Measurements from ENCODE around the gene C16orf82. TPM values are rescaled to one million over a fixed set of nuclear protein-coding genes. Genes with fewer than 3 reads are reported as not detected.

C16orf82 gene
- total RNA-seq, 3 donors from 2014 or later (not counting 1 experiment from before 2014, with no cell fraction given) = not detected

DNA sequence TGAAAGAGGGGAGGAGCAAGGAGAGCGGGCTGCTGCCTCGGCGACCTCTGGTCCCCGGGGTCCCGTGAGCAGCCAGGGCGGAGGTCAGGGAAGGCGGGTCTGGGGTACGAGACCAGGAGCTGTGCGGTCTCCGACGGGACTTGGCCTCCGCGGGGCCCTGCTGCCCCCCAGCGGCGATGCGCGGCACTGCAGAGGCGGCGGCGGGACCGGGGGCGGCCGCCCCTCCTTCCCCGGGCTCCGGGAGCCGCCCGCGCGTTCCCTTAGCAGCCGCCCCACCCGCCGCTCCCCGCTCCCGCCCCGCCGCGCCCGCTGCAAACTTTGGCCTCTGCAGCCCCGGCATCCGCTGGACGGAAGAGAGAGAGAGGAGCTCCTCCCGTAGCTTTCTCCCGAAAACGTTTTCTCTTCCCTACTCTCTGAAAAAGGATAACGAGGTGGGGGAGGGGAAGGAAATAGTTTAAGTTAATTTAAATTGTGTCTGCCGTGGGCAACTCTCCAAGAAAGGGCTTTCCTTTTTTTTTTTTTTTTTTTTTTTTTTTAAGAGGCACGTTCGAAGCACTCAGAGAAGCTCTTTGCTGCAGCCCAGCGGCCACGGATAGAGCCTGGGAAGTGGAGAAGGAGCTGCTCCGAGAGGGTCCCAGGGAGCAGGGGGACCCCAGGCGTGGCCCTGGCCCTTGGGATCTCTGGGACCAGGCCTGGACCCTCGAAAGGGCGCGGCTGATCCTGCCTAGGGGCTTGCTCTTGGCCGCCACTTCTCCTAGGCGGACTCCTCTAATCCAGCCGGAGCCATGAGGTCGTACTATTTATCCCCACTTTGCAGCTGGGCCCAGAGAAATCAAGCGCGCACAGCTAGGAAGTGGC is 43.2 kb downstream of the C16orf82 start:
- intact Hi-C loops (cut with micrococcal nuclease) = loop anchor here (5.0 kb wide), 2 partner anchors 1273 to 1833 kb away; no protein-coding TSS in a partner anchor
- H3K27ac Mint-ChIP-seq = no peak overlapping the region
- Histone ChIP-seq H3K9me3 (ENCODE audit: control insufficient read depth, insufficient read depth, low read length) (no peaks in the 10 kb centered on the region), H3K4me3 (ENCODE audit: low read length) (no peak overlapping the region), H3K27me3 (ENCODE audit: control insufficient read depth, insufficient read depth, low read length) (no peaks in the 10 kb centered on the region), H3K4me1 (ENCODE audit: control insufficient read depth, insufficient read depth, low read length) (peaks cover 16% of the 10 kb centered on the region), H3K27ac (ENCODE audit: low read length) (no peak overlapping the region), H3K36me3 (ENCODE audit: control insufficient read depth, insufficient read depth, low read length) (no peaks in the 10 kb centered on the region)
- peaks cover 0 to 9% of the 10 kb centered on the region in 2 donors for H3K4me1 Mint-ChIP-seq
- WGBS (ENCODE audit: insufficient coverage) = 17% methylated on average over 44 of the region's 61 CpGs
- H3K4me3 Mint-ChIP-seq = peak overlapping the region; percentile 80
- peak; percentile 77 to 80 for DNase-seq
- peak; percentile 96 for TF ChIP-seq CTCF (IDR thresholded peaks at IDR 0.05)
- no peaks in the 10 kb centered on the region for H3K9me3 Mint-ChIP-seq
- no peaks in the 10 kb centered on the region for H3K36me3 Mint-ChIP-seq
- ATAC-seq = peak; percentile 82 to 98 (median 97)
- H3K27me3 Mint-ChIP-seq (ENCODE audit: low read depth in 2 of 2) = peaks cover 3 to 10% of the 10 kb centered on the region in 2 donors

- no peak overlapping the region for H3K4me3 Mint-ChIP-seq
Observed at GRCh38 chr16:27110524-27110896, 43.8 kb downstream of the C16orf82 start.

DNA sequence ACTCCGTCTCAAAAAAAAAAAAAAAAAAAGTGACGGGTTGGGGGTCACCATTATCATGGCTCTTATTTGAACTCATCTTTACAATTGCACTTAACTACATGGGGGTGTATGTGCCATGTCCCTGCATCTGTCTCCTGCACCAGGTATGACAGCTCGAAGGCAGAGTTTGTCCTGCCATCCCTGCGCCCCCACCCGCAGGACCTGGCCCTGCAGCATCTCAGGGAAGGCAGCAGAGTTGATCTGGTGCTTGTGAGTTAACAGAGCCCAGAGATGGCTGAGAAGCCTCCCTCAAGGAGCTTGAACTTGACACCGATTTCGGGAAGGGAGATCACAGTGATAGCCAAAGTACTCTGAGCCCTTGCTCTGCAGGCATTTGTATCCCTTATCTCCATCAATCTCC is 44.8 kb downstream of the C16orf82 start:
- Mint-ChIP-seq H3K9me3 (peaks cover 0 to 4% of the 10 kb centered on the region in 2 donors), H3K36me3 (no peaks in the 10 kb centered on the region), H3K4me3 (no peak overlapping the region), H3K27me3 (ENCODE audit: low read depth in 2 of 2) (peaks cover 7 to 10% of the 10 kb centered on the region in 2 donors), H3K4me1 (peaks cover 0 to 9% of the 10 kb centered on the region in 2 donors), H3K27ac (no peak overlapping the region)
- Histone ChIP-seq H3K9me3 (ENCODE audit: control insufficient read depth, insufficient read depth, low read length) (no peaks in the 10 kb centered on the region), H3K4me1 (ENCODE audit: control insufficient read depth, insufficient read depth, low read length) (peaks cover 16% of the 10 kb centered on the region), H3K36me3 (ENCODE audit: control insufficient read depth, insufficient read depth, low read length) (no peaks in the 10 kb centered on the region), H3K27me3 (ENCODE audit: control insufficient read depth, insufficient read depth, low read length) (no peaks in the 10 kb centered on the region), H3K27ac (ENCODE audit: low read length) (no peak overlapping the region), H3K4me3 (ENCODE audit: low read length) (no peak overlapping the region)
- DNase-seq (peak in 1 of 2 donors; percentile 15), ATAC-seq (no peak)
- no peak for TF ChIP-seq CTCF (IDR thresholded peaks at IDR 0.05)
- intact Hi-C loops (cut with micrococcal nuclease) = no loop called here
- 87% methylated on average over 6 of the region's 7 CpGs for WGBS (ENCODE audit: insufficient coverage)

More at GRCh38 chr16:27110524-27110896, 43.8 kb downstream of the C16orf82 start:
- peaks cover 0 to 9% of the 10 kb centered on the region in 2 donors for H3K4me1 Mint-ChIP-seq
- peaks cover 3 to 10% of the 10 kb centered on the region in 2 donors for H3K27me3 Mint-ChIP-seq (ENCODE audit: low read depth in 2 of 2)
- Histone ChIP-seq H3K27ac (ENCODE audit: low read length) (no peak overlapping the region), H3K27me3 (ENCODE audit: control insufficient read depth, insufficient read depth, low read length) (no peaks in the 10 kb centered on the region), H3K9me3 (ENCODE audit: control insufficient read depth, insufficient read depth, low read length) (no peaks in the 10 kb centered on the region), H3K4me3 (ENCODE audit: low read length) (no peak overlapping the region), H3K4me1 (ENCODE audit: control insufficient read depth, insufficient read depth, low read length) (peaks cover 16% of the 10 kb centered on the region), H3K36me3 (ENCODE audit: control insufficient read depth, insufficient read depth, low read length) (no peaks in the 10 kb centered on the region)
- no peaks in the 10 kb centered on the region for H3K9me3 Mint-ChIP-seq
- no peak for ATAC-seq
- WGBS (ENCODE audit: insufficient coverage) = 65% methylated on average over 7 of the region's 7 CpGs
- H3K27ac Mint-ChIP-seq = no peak overlapping the region
- intact Hi-C loops (cut with micrococcal nuclease) = no loop called here
- no peak for DNase-seq
- H3K36me3 Mint-ChIP-seq = no peaks in the 10 kb centered on the region
- no peak for TF ChIP-seq CTCF (IDR thresholded peaks at IDR 0.05)
